Measurements from ENCODE around the gene ATP1B2.
"Not testable (repeated sequence)": the region's sequence is repeated elsewhere in the genome, so short reads cannot be mapped to it uniquely, and the experiment has no call there.

Gene ATP1B2

DNA sequence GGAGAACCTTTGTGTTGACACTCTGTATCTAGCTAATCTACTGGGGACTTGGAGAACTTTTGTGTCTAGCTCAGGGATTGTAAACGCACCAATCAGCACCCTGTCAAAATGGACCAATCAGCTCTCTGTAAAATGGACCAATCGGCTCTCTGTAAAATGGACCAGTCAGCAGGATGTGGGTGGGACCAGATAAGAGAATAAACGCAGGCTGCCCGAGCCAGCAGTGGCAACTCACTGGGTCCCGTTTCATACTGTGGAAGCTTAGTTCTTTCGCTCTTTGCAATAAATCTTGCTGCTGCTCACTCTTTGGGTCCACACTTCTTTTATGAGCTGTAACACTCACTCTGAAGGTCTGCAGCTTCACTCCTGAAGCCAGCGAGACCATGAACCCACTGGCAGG is 9.1 kb upstream of the ATP1B2 start:
- H3K27me3 ChIP-seq (ENCODE audit: control insufficient read depth, insufficient read depth, low read length); H3K9ac ChIP-seq (ENCODE audit: low read length); H3K4me1 ChIP-seq (ENCODE audit: control insufficient read depth, insufficient read depth, low read length); H3K36me3 ChIP-seq (ENCODE audit: control insufficient read depth, insufficient read depth, low read length); H3K9me3 ChIP-seq (ENCODE audit: control insufficient read depth, low read length); H3K4me3 ChIP-seq (ENCODE audit: low read length): not testable (repeated sequence)

DNA sequence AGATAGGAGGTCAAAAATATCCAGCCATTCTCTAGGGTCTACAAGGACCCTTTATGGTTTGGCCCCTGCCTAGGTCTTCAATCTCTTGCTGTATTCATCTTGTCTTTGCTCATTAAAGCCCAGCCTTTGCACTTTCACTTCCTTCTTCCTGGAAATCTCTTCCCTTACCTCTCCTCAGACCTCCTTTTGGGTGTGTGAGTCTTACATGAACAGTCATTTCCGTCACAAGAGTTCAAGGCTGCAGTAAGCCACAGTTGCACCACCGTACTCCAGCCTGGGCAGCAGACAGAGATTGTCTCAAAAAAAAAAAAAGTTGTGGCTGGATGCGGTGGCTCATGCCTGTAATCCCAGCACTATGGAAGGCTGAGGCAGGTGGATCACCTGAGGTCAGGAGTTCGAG is 6.0 kb upstream of the ATP1B2 start:
- Histone ChIP-seq H3K4me1 (ENCODE audit: control insufficient read depth, insufficient read depth, low read length) (no peaks in the 10 kb centered on the region), H3K9ac (ENCODE audit: low read length) (no peak overlapping the region), H3K9me3 (ENCODE audit: control insufficient read depth, low read length) (no peaks in the 10 kb centered on the region), H3K27me3 (ENCODE audit: control insufficient read depth, insufficient read depth, low read length) (peaks cover 4% of the 10 kb centered on the region), H3K36me3 (ENCODE audit: control insufficient read depth, insufficient read depth, low read length) (no peaks in the 10 kb centered on the region), H3K4me3 (ENCODE audit: low read length) (no peak overlapping the region)

DNA sequence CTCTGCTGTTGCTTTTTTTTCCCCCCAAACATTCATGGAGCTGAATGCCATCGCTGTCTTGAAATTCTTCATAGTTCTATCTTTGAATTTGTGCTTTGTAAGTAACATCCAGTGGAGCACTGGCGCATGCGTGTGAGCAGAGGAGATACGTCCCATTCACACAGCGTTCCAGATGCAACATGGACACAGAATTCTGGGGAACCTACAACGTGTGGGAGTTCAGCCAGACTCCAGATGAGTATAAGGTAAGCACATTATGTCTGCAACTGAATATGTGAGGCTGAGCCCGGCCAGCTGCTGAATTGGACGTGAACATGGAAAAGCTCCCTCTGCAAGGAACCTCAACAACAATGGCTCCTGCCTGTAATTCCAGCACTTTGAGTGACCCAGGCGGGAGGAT is 4.3 kb upstream of the ATP1B2 start:
- Histone ChIP-seq H3K4me1 (ENCODE audit: control insufficient read depth, insufficient read depth, low read length) (peaks cover 14% of the 10 kb centered on the region), H3K9me3 (ENCODE audit: control insufficient read depth, low read length) (no peaks in the 10 kb centered on the region), H3K9ac (ENCODE audit: low read length) (no peak overlapping the region), H3K36me3 (ENCODE audit: control insufficient read depth, insufficient read depth, low read length) (no peaks in the 10 kb centered on the region), H3K27me3 (ENCODE audit: control insufficient read depth, insufficient read depth, low read length) (peaks cover 21% of the 10 kb centered on the region), H3K4me3 (ENCODE audit: low read length) (no peak overlapping the region)

DNA sequence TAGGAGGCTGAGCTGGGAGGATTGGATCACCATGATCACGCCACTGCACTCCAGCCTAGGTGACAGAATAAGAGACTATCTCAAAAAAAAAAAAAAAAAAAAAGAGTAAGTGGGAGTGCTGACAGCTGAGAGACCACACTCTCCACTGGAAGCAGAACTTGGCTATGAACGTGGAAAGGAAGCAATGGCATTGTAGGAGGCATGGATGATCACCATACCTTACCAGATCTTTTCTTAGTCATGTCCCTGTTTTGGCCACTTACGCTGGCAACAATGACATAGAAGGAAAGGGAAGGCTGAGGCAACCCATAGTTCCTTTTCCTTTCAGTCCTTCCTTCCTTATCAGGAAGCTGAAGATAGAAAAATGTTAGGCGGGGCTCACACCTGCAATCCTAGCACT is 3.7 kb upstream of the ATP1B2 start:
- Histone ChIP-seq H3K27me3 (ENCODE audit: control insufficient read depth, insufficient read depth, low read length) (peaks cover 26% of the 10 kb centered on the region), H3K9ac (ENCODE audit: low read length) (no peak overlapping the region), H3K9me3 (ENCODE audit: control insufficient read depth, low read length) (no peaks in the 10 kb centered on the region), H3K4me1 (ENCODE audit: control insufficient read depth, insufficient read depth, low read length) (peaks cover 18% of the 10 kb centered on the region), H3K36me3 (ENCODE audit: control insufficient read depth, insufficient read depth, low read length) (no peaks in the 10 kb centered on the region), H3K4me3 (ENCODE audit: low read length) (no peak overlapping the region)

DNA sequence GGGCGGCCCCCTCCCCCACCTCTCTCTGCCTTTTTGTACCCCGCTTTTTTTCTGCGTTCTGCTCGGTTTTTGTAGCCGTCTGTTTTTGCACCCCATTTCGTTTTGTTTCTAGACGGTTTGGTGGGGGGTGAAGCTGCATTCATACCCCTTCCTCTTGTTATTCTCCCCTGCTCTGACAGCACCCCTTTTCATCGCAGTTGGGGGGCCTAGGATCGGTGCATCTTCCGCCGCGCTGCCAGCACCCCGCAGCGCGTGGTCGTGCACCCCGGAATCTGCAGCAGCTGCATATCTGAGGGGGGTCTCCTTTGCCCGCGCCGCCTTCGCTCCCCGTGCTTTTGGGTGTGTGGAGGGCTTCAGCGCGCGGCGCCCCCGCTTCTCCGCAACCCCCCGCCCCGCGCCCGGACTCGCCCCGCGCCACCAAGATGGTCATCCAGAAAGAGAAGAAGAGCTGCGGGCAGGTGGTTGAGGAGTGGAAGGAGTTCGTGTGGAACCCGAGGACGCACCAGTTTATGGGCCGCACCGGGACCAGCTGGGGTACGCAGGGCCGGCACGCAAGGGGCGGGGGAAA is 455 bp downstream of the ATP1B2 start:
- Histone ChIP-seq H3K9ac (ENCODE audit: low read length) (peak overlapping the region; percentile 7), H3K9me3 (ENCODE audit: control insufficient read depth, low read length) (no peaks in the 10 kb centered on the region), H3K4me1 (ENCODE audit: control insufficient read depth, insufficient read depth, low read length) (peaks cover 18% of the 10 kb centered on the region), H3K36me3 (ENCODE audit: control insufficient read depth, insufficient read depth, low read length) (no peaks in the 10 kb centered on the region), H3K4me3 (ENCODE audit: low read length) (peak overlapping the region; percentile 7), H3K27me3 (ENCODE audit: control insufficient read depth, insufficient read depth, low read length) (peaks cover 49% of the 10 kb centered on the region)

DNA sequence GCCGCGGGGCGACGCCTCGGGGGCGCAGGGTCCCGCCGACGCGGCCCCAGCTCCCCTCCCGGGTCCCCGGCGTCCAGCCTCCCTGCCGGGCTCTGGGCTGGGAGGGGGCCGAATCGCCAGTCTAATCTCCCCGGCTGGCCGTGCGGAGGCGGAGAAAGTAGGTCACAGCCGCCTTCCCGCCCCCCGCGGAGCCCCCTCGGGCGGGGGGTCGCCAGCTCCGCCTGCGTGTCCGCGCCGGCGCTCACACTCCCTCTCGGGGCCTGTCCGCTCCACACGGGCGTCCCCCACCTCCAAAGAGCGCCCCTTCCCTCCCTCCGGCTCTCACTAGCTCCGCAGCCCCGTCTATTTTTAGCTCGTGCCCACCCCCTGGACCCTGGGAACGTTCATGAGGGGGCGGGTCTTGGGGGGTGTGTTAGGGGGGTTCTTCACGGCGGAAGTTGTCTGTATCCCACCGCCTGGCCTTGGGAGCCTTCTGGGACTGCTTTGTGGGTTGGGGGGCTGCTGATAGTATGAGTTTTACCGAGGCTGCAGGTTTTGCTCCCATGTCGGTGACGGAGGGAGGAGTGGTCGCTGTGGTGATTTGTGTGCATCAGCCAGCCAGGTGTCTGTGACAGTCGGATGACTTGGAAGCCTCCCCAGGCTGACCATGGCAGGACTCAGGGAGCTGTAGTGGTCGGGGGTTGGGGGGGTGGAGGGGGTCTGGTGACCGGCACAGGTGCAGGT is 1.1 kb downstream of the ATP1B2 start:
- H3K4me1 ChIP-seq (ENCODE audit: control insufficient read depth, insufficient read depth, low read length), result peaks cover 18% of the 10 kb centered on the region
- no peaks in the 10 kb centered on the region for H3K9me3 ChIP-seq (ENCODE audit: control insufficient read depth, low read length)
- no peak overlapping the region for H3K4me3 ChIP-seq (ENCODE audit: low read length)
- no peaks in the 10 kb centered on the region for H3K36me3 ChIP-seq (ENCODE audit: control insufficient read depth, insufficient read depth, low read length)
- H3K27me3 ChIP-seq (ENCODE audit: control insufficient read depth, insufficient read depth, low read length), result peaks cover 49% of the 10 kb centered on the region
- peak overlapping the region; percentile 7 for H3K9ac ChIP-seq (ENCODE audit: low read length)

DNA sequence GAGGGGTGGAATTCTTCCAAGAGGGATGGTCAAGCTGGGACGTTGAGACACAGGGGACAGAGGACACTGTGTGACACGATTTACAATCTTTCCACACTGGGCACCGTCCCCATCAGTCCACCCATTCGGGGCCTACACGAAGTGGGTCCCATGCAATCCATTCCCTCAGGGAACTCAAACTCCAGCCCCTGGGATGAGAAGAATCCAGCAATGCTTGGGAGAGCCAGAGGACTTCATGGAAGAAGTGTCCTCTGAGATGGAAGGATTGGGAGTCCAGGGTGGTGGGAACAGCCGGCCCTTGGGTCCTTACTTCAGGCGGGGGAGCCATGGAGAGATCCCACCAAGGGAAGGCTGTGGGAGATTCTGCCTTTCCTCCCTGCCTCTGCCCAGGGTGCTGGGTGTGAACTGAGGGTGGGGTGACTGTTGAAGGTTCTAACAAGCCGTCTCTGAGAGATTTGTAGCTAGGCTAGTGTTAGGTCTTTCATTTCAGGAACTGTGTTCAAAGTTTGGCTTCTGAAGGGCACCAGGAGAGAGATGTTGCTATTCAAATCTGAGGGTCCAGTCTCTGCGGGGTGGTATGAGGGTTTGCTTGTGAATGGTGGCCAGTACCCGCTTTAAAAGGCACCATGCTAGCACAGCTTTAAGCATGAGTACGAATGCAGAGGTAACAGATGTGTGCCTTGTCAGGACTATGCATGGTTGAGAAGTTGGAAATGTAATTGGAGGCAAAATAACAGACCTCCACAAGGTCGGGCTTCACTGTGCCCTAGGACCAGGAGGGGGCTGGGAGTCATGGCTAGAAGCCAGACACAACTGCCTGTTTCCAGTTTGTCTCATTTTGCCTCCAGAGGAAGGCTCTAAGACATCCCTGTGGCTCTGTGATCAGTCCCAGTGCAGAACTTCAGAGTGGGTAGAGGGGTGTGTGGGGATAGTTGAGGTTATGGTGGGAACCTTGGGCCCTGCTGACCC is 1.9 kb downstream of the ATP1B2 start:
- no peak overlapping the region for H3K4me3 ChIP-seq (ENCODE audit: low read length)
- no peaks in the 10 kb centered on the region for H3K36me3 ChIP-seq (ENCODE audit: control insufficient read depth, insufficient read depth, low read length)
- H3K27me3 ChIP-seq (ENCODE audit: control insufficient read depth, insufficient read depth, low read length), result peaks cover 49% of the 10 kb centered on the region
- H3K9me3 ChIP-seq (ENCODE audit: control insufficient read depth, low read length), result no peaks in the 10 kb centered on the region
- H3K9ac ChIP-seq (ENCODE audit: low read length), result no peak overlapping the region
- H3K4me1 ChIP-seq (ENCODE audit: control insufficient read depth, insufficient read depth, low read length), result peaks cover 18% of the 10 kb centered on the region

DNA sequence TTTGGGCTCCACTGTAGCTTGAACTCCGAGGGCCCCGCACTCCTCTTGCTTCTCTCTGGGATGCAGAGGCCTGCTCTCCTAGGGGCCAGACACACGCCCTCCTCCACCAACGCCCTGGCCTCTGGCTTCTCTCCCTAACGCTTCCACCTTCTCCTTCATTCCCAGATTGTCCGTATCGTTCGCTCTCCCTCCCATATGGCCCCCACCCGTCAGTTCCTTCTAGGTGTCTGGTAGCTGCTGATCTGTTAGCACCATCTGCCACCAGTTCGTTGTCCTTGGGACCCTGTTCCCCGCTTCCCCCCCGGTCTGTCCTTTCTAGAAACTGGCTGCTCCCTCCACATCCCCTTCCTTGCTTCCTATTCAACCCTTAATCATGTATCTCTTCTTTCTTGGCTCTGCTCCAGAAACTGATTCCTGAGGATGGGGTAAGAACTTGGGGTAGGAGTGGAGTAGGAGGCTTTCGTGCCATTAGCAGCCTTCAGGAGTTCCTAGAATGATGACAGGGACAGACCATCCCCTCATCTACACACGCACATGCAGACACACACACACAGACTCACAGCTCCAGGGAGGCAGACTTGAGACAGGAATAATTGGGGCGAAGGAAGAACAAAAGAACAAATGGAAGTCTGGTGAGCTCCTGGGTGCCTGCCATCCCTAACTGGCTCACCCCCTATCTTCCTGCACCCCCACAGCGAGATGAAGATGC is 4.3 kb downstream of the ATP1B2 start:
- Histone ChIP-seq H3K9me3 (ENCODE audit: control insufficient read depth, low read length) (no peaks in the 10 kb centered on the region), H3K36me3 (ENCODE audit: control insufficient read depth, insufficient read depth, low read length) (no peaks in the 10 kb centered on the region), H3K4me3 (ENCODE audit: low read length) (no peak overlapping the region), H3K9ac (ENCODE audit: low read length) (no peak overlapping the region), H3K4me1 (ENCODE audit: control insufficient read depth, insufficient read depth, low read length) (peaks cover 17% of the 10 kb centered on the region), H3K27me3 (ENCODE audit: control insufficient read depth, insufficient read depth, low read length) (peaks cover 43% of the 10 kb centered on the region)

DNA sequence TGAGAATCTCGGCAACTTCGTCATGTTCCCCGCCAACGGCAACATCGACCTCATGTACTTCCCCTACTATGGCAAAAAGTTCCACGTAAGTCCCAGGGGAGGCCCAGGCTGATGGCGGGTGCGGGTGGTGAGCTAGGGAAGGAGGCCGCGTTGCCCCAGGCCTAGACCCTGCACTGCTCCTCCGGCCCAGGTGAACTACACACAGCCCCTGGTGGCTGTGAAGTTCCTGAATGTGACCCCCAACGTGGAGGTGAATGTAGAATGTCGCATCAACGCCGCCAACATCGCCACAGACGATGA is 4.8 kb downstream of the ATP1B2 start:
- no peak overlapping the region for H3K4me3 ChIP-seq (ENCODE audit: low read length)
- H3K4me1 ChIP-seq (ENCODE audit: control insufficient read depth, insufficient read depth, low read length), result peaks cover 12% of the 10 kb centered on the region
- no peaks in the 10 kb centered on the region for H3K36me3 ChIP-seq (ENCODE audit: control insufficient read depth, insufficient read depth, low read length)
- no peaks in the 10 kb centered on the region for H3K9me3 ChIP-seq (ENCODE audit: control insufficient read depth, low read length)
- H3K9ac ChIP-seq (ENCODE audit: low read length), result no peak overlapping the region
- peaks cover 38% of the 10 kb centered on the region for H3K27me3 ChIP-seq (ENCODE audit: control insufficient read depth, insufficient read depth, low read length)

DNA sequence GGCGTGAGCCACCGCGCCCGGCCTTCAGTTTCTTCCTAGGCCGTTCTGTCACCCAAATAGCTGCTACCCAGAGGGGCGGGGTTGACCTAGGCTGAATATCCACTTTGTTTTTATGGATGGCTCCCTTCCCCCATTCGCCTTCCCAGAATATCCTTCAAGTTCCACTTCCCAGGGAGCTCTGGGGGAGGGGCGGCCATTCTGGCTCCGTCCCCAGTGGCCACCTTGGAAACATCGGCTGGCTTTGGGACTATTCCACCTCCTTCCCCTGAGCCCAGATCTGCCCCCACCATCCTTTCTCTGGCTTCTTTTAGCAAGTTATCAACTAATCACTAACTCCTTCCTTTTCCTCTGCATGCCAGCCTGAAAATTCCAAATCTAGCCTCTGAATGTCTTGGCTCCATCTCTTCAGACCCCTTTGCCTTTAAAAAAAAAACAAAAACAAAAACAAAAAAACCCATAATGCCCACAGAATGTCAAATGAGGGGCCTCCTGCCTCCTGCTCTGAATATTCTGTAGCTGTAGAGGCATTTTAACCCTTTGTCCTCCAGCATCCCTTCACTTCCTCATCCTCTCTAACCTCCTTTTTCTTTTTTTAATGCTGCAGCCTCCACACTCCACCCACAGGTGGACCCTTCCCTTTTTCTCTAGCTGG is 6.4 kb downstream of the ATP1B2 start:
- Histone ChIP-seq H3K4me1 (ENCODE audit: control insufficient read depth, insufficient read depth, low read length) (no peaks in the 10 kb centered on the region), H3K27me3 (ENCODE audit: control insufficient read depth, insufficient read depth, low read length) (peaks cover 22% of the 10 kb centered on the region), H3K4me3 (ENCODE audit: low read length) (no peak overlapping the region), H3K9ac (ENCODE audit: low read length) (no peak overlapping the region), H3K9me3 (ENCODE audit: control insufficient read depth, low read length) (no peaks in the 10 kb centered on the region), H3K36me3 (ENCODE audit: control insufficient read depth, insufficient read depth, low read length) (no peaks in the 10 kb centered on the region)

DNA sequence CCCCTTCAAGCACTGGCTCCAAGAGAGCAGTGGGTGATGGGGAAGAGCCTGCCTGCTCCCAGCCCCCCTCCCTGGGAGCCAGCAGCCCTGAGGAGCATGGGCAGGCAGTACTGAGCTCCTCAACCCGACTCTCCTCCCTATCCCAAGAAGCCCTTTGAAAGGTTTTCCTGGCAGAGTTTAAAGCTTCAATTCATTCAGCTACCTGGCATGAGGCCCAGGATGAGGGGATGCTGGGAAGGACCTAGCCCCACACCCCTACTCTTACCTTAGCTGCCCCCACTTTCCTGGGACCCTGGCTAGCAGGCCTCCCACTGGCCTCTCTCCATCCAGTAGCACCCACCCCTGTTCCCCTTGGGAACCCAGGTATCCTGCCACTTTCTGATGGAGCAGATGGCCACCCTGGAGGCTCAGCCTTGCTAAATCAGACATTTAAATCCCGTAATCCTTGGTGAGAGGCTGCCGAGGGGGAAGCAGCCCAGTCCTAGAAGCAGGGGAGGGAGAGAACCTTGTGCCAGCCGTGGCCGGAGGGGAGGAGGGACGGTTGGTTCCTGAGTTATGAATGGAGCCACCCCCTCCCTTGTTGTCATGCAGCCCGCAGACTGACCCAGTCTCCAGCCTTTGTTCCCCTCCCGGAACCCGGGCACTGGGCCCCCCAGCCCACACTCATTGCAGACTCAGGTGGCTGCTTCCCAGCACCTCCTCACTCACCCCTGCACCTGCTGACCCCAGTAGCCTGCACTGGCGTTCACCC is 17.1 kb downstream of the ATP1B2 start:
- no peak overlapping the region for H3K9ac ChIP-seq (ENCODE audit: low read length)
- peaks cover 3% of the 10 kb centered on the region for H3K4me1 ChIP-seq (ENCODE audit: control insufficient read depth, insufficient read depth, low read length)
- no peak overlapping the region for H3K4me3 ChIP-seq (ENCODE audit: low read length)
- H3K36me3 ChIP-seq (ENCODE audit: control insufficient read depth, insufficient read depth, low read length), result no peaks in the 10 kb centered on the region
- no peaks in the 10 kb centered on the region for H3K9me3 ChIP-seq (ENCODE audit: control insufficient read depth, low read length)
- H3K27me3 ChIP-seq (ENCODE audit: control insufficient read depth, insufficient read depth, low read length), result no peaks in the 10 kb centered on the region

All from mucosa of stomach (tissue), 1 donor.